ENCODE measurements around the gene TDRD3. TPM values are rescaled to one million over a fixed set of nuclear protein-coding genes. Genes with fewer than 3 reads are reported as not detected.

The TDRD3 gene
- total RNA-seq, 1 donor from 2014 or later: 25.6 TPM

DNA sequence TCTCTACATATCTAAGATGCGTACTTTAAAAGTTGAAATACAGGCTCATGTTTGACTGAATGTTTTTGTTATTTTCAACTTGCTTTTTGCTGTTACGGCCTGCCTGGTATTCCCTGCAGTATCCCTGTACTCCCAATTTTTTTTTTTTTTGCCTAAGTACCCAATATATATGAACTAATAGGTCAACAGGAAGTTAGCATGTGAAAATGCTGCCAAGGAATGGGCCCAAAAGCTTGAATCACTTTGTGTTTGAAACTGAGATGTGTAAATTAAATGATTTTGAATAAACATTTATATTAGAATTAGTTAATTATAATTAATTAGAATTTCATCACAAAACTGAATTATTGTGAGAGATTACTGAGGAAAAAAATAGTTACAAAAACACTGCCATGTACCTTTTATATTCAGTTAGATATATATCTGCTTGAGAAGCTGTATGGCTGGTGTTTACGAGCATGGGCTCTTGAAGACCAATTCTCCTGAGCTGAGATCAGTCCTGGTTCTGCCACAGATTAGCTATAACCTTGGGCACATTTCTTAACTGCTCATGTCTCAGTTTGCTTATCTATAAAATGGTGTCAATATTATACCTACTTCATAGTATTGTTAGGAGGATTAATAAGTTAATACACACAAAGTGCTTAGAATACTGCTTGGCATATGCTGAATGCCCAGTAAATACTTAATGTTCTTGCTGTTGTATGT is 16.0 kb downstream of the TDRD3 start:
- no peaks in the 10 kb centered on the region for H3K36me3 ChIP-seq
- no peak for DNase-seq
- no peak for ATAC-seq
- H3K4me1 ChIP-seq: peaks cover 21% of the 10 kb centered on the region
- H3K4me3 ChIP-seq: no peak overlapping the region
- intact Hi-C loops (cut with DNase I): no loop called here
- no peaks in the 10 kb centered on the region for H3K27me3 ChIP-seq
- no peak overlapping the region for H3K27ac ChIP-seq
- TF ChIP-seq, protein P1, sequence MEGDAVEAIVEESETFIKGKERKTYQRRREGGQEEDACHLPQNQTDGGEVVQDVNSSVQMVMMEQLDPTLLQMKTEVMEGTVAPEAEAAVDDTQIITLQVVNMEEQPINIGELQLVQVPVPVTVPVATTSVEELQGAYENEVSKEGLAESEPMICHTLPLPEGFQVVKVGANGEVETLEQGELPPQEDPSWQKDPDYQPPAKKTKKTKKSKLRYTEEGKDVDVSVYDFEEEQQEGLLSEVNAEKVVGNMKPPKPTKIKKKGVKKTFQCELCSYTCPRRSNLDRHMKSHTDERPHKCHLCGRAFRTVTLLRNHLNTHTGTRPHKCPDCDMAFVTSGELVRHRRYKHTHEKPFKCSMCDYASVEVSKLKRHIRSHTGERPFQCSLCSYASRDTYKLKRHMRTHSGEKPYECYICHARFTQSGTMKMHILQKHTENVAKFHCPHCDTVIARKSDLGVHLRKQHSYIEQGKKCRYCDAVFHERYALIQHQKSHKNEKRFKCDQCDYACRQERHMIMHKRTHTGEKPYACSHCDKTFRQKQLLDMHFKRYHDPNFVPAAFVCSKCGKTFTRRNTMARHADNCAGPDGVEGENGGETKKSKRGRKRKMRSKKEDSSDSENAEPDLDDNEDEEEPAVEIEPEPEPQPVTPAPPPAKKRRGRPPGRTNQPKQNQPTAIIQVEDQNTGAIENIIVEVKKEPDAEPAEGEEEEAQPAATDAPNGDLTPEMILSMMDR (IDR thresholded peaks at IDR 0.05): no peak
- H3K9me3 ChIP-seq: no peaks in the 10 kb centered on the region

DNA sequence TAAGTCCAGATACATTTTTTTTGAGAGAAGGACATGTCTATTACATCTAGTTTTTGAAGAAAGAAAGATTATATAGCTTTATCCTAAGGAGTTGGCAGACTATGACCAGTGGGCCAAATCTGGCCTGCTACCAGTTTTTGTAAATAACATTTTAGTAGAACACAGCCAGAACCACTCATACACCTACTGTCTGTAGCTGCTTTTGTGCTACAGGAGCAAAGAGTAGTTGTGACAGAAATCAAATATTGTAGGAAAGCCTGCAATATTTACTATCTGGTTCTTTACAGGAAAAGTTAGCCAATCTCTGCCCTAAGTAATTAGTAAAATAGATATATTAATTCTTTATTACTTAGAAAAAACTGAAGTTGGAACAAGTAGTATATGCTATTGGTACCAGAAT is 17.2 kb downstream of the TDRD3 start:
- Histone ChIP-seq H3K4me1 (peaks cover 21% of the 10 kb centered on the region), H3K4me3 (no peak overlapping the region), H3K27me3 (no peaks in the 10 kb centered on the region), H3K9me3 (no peaks in the 10 kb centered on the region), H3K36me3 (no peaks in the 10 kb centered on the region), H3K27ac (no peak overlapping the region)
- TF ChIP-seq, protein P1 (IDR thresholded peaks at IDR 0.05): no peak
- DNase-seq (no peak), ATAC-seq (no peak)
- intact Hi-C loops (cut with DNase I): no loop called here

DNA sequence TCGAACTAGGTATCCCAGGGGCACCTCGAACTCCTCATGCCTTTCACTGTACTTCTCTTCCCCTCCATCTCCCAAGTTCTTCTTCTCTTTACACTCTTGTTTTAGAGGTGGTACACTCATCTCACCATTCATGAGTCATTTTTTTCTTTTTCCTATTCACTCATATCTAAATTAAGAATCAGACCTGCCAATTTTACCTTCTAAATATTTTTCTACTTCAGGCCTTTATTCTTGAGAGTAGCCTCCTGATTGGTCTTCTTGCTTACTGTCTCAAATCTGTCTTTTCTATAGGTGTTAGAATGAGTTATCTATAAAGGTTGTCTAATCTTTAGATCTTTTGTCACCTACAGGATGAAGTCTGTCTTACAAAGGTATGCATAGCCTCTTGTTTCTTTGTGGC is 20.7 kb downstream of the TDRD3 start:
- ATAC-seq (no peak), DNase-seq (no peak)
- TF ChIP-seq, protein P1 (IDR thresholded peaks at IDR 0.05): no peak
- H3K36me3 ChIP-seq: no peaks in the 10 kb centered on the region
- H3K4me1 ChIP-seq: peaks cover 2% of the 10 kb centered on the region
- no peak overlapping the region for H3K4me3 ChIP-seq
- intact Hi-C loops (cut with DNase I): no loop called here
- H3K9me3 ChIP-seq: no peaks in the 10 kb centered on the region
- H3K27ac ChIP-seq: no peak overlapping the region
- no peaks in the 10 kb centered on the region for H3K27me3 ChIP-seq

DNA sequence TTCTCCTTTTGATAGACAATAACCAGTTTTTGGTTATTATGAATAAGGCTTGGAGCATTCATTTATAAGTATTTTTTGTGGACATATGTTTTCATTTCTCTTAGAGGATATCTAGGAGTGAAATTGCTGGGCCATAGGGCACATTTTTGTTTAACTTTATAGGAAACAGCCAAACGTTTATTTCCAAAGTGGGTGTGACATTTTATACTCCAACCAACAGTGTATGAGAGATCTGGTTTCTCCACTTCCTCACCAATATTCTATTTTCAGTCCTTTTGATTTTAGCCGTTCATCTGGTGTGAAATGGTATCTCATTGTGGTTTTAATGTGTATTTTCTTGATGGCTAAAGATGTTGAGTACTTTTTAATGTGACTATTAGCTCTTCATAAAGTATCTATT is 21.9 kb downstream of the TDRD3 start:
- H3K27ac ChIP-seq: no peak overlapping the region
- H3K9me3 ChIP-seq: no peaks in the 10 kb centered on the region
- DNase-seq: no peak
- H3K4me3 ChIP-seq: no peak overlapping the region
- no peaks in the 10 kb centered on the region for H3K4me1 ChIP-seq
- no peak for ATAC-seq
- intact Hi-C loops (cut with DNase I): no loop called here
- no peaks in the 10 kb centered on the region for H3K27me3 ChIP-seq
- TF ChIP-seq, protein P1 (IDR thresholded peaks at IDR 0.05): no peak
- no peaks in the 10 kb centered on the region for H3K36me3 ChIP-seq

DNA sequence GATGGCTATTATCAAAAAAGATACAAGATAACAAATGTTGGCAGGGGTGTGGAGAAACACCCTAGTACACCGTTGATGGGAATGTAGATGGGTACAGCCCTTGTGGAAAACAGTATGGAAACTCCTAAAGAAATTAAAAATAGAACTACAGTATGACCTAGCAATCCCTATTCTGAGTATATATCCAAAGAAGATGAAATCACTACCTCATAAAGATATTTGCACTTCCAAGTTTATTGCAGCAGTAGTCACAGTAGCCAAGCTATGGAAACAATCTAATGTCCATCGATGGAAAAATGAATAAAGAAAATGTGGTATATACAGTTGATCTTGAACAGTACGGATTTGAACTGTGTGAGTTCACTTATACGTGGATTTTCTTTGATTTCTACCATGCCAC is 28.3 kb downstream of the TDRD3 start:
- Histone ChIP-seq H3K9me3 (no peaks in the 10 kb centered on the region), H3K4me3 (no peak overlapping the region), H3K4me1 (no peaks in the 10 kb centered on the region), H3K27ac (no peak overlapping the region), H3K36me3 (no peaks in the 10 kb centered on the region), H3K27me3 (no peaks in the 10 kb centered on the region)
- TF ChIP-seq, protein P1 (IDR thresholded peaks at IDR 0.05): no peak
- ATAC-seq (no peak), DNase-seq (no peak)
- intact Hi-C loops (cut with DNase I): no loop called here

DNA sequence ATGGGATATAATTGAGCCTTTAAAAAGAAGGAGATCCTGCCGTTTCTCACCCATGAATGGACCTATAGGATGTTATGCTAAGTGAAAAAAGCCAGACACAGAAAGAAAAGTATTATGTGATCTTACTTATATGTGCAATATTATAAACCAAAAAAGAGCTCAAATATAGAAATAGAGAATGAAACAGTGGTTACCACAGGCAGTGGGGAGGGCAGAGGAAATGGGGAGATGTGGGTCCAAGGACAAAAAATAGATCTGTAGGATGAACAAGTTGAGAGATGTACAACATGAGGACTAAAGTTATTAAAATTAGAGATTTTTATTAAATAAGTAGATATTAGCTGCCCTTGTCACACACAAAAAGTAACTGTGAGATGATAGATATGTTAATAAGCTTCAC is 29.1 kb downstream of the TDRD3 start:
- Histone ChIP-seq H3K4me1 (no peaks in the 10 kb centered on the region), H3K27me3 (no peaks in the 10 kb centered on the region), H3K36me3 (no peaks in the 10 kb centered on the region), H3K4me3 (no peak overlapping the region), H3K27ac (no peak overlapping the region), H3K9me3 (no peaks in the 10 kb centered on the region)
- intact Hi-C loops (cut with DNase I): no loop called here
- no peak for ATAC-seq
- DNase-seq: no peak
- TF ChIP-seq, protein P1 (IDR thresholded peaks at IDR 0.05): no peak

Data from upper lobe of right lung (tissue), 1 donor.